ENCODE results near the gene LRFN4.

LRFN4 gene

DNA sequence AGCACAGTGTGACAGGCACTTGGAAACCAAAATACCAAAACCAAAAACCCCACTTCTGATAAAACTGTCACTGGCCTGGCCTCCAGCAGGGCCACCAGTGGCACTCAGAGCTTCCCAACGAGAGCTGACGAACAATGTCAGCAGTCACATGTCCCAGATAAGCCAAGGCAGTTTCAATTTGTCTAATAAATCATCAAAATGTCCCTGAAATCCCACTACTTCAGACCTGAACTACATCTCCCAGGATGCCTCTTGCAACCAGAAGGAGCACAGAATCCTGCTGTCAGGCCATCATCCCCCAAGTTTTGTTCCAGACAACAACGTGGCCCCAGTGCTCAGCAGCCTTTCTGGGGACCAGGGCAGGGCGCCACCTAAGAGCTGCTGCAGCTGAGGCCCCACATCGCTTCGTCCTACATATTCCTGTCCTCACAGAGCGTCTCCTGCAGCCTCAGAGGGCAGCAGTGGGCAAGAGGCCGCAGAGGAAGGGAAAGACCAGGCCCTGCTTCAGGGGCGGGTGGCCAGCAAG, 25.1 kb downstream of the LRFN4 start:
- Histone ChIP-seq H3K9me2 (replicated peaks; ENCODE audit: insufficient read depth, low read length) (no peaks in the 10 kb centered on the region), H3K27ac (ENCODE audit: low read depth, low read length) (no peak overlapping the region), H3K9ac (ENCODE audit: low read length) (no peak overlapping the region), H3K4me2 (ENCODE audit: low read depth, low read length, poor library complexity, severe bottlenecking) (no peak overlapping the region), H2AFZ (ENCODE audit: low read depth, low read length, severe bottlenecking) (no peak overlapping the region), H3K36me3 (ENCODE audit: low read length) (no peaks in the 10 kb centered on the region), H3K9me3 (ENCODE audit: insufficient read depth, low read length) (no peaks in the 10 kb centered on the region), H3K79me2 (ENCODE audit: insufficient read depth, low read length) (no peaks in the 10 kb centered on the region), H4K20me1 (ENCODE audit: low read depth, low read length) (no peaks in the 10 kb centered on the region), H3F3A (ENCODE audit: insufficient read depth) (no peaks in the 10 kb centered on the region), H3K4me3 (ENCODE audit: insufficient read depth, low read length, poor library complexity, severe bottlenecking) (no peak overlapping the region), H3K27me3 (ENCODE audit: low read length) (no peaks in the 10 kb centered on the region)
- no peak for TF ChIP-seq EZH2phosphoT487 (conservative IDR thresholded peaks at IDR 0.05; ENCODE audit: low read length)
- TF ChIP-seq, protein P1, sequence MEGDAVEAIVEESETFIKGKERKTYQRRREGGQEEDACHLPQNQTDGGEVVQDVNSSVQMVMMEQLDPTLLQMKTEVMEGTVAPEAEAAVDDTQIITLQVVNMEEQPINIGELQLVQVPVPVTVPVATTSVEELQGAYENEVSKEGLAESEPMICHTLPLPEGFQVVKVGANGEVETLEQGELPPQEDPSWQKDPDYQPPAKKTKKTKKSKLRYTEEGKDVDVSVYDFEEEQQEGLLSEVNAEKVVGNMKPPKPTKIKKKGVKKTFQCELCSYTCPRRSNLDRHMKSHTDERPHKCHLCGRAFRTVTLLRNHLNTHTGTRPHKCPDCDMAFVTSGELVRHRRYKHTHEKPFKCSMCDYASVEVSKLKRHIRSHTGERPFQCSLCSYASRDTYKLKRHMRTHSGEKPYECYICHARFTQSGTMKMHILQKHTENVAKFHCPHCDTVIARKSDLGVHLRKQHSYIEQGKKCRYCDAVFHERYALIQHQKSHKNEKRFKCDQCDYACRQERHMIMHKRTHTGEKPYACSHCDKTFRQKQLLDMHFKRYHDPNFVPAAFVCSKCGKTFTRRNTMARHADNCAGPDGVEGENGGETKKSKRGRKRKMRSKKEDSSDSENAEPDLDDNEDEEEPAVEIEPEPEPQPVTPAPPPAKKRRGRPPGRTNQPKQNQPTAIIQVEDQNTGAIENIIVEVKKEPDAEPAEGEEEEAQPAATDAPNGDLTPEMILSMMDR (IDR thresholded peaks at IDR 0.05; ENCODE audit: insufficient read depth, low read length, poor library complexity, severe bottlenecking), result no peak

DNA sequence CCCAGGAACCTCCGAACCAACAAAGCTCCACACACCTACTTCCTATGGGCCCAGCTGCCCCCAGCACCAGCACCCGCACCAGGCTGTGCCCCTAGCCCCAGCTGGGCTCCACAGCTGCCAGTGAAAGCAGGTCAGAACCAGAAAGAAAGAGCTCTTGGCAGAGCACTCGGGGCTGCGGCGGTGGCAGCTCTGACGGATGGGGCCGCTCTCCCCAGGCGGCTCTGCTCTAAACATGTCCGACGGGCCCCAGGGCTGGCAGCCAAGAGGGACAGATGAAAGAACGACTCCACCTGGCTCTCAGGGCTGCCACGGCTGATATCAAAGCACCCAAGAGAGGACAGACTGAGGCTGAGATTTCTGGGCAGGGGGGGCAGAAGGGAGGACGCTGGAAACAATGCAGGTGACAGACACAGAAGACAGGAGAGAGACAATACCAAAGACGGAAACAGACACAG, 25.7 kb downstream of the LRFN4 start:
- no peak overlapping the region for H3K4me2 ChIP-seq (ENCODE audit: low read depth, low read length, poor library complexity, severe bottlenecking)
- H3K9me2 ChIP-seq (replicated peaks; ENCODE audit: insufficient read depth, low read length), result no peaks in the 10 kb centered on the region
- H3K36me3 ChIP-seq (ENCODE audit: low read length), result no peaks in the 10 kb centered on the region
- no peaks in the 10 kb centered on the region for H3K9me3 ChIP-seq (ENCODE audit: insufficient read depth, low read length)
- no peaks in the 10 kb centered on the region for H3K79me2 ChIP-seq (ENCODE audit: insufficient read depth, low read length)
- no peak overlapping the region for H3K27ac ChIP-seq (ENCODE audit: low read depth, low read length)
- H3K9ac ChIP-seq (ENCODE audit: low read length), result no peak overlapping the region
- no peaks in the 10 kb centered on the region for H4K20me1 ChIP-seq (ENCODE audit: low read depth, low read length)
- no peak for TF ChIP-seq EZH2phosphoT487 (conservative IDR thresholded peaks at IDR 0.05; ENCODE audit: low read length)
- TF ChIP-seq, protein P1 (IDR thresholded peaks at IDR 0.05; ENCODE audit: insufficient read depth, low read length, poor library complexity, severe bottlenecking), result no peak
- H3K4me3 ChIP-seq (ENCODE audit: insufficient read depth, low read length, poor library complexity, severe bottlenecking), result no peak overlapping the region
- H3F3A ChIP-seq (ENCODE audit: insufficient read depth), result no peaks in the 10 kb centered on the region
- no peak overlapping the region for H2AFZ ChIP-seq (ENCODE audit: low read depth, low read length, severe bottlenecking)
- H3K27me3 ChIP-seq (ENCODE audit: low read length), result no peaks in the 10 kb centered on the region

DNA sequence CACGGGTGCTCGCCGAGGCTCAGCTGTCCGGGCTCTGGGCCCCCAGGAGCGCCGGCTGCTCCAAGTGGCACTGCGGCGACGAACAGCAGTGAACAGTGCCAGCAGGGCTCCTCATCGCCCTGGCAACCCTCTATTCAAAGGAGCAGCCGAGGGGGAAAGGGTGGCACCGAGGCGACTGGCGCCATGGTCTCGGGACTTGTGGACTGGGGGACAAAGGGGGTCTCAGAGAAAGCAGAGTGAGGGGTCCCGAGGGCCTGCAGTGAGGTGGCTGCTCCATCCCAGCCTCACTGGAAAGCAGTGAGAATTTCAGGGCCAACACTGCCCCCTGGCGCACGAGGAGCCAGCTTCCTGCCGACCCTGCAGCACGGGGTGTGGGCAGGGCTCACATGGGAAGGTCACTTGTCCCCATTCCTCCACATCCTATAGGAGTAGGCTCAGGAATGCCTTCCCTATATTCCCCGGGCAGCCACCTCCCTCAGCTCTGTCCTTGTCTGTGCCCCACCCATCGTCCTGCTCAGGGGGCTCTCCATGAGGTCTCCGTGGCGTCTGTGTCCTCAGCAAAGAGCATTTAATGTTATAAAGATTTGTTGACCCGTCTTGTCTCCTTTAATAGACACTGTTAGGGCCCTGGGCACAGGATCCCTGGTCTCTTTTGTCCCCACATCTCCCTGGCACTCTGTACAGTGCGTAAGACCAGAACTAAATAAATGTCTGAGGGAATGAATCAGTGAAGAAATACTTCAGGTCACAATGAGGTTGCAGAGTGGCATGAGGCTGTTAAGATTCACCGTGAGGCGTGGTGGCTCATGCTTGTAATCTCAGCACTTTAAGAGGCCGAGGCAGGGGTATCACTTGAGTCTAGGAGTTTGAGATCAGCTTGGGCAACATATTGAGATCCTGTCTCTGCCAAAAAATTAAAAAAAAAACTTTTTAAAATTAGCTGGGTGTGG, 26.4 kb downstream of the LRFN4 start:
- Histone ChIP-seq H2AFZ (ENCODE audit: low read depth, low read length, severe bottlenecking) (peak overlapping the region; percentile 69), H3K9me3 (ENCODE audit: insufficient read depth, low read length) (no peaks in the 10 kb centered on the region), H4K20me1 (ENCODE audit: low read depth, low read length) (no peaks in the 10 kb centered on the region), H3F3A (ENCODE audit: insufficient read depth) (no peaks in the 10 kb centered on the region), H3K9ac (ENCODE audit: low read length) (no peak overlapping the region), H3K36me3 (ENCODE audit: low read length) (no peaks in the 10 kb centered on the region), H3K9me2 (replicated peaks; ENCODE audit: insufficient read depth, low read length) (no peaks in the 10 kb centered on the region), H3K4me2 (ENCODE audit: low read depth, low read length, poor library complexity, severe bottlenecking) (no peak overlapping the region), H3K27ac (ENCODE audit: low read depth, low read length) (no peak overlapping the region), H3K27me3 (ENCODE audit: low read length) (no peaks in the 10 kb centered on the region), H3K4me3 (ENCODE audit: insufficient read depth, low read length, poor library complexity, severe bottlenecking) (no peak overlapping the region), H3K79me2 (ENCODE audit: insufficient read depth, low read length) (no peaks in the 10 kb centered on the region)
- no peak for TF ChIP-seq EZH2phosphoT487 (conservative IDR thresholded peaks at IDR 0.05; ENCODE audit: low read length)
- TF ChIP-seq, protein P1 (IDR thresholded peaks at IDR 0.05; ENCODE audit: insufficient read depth, low read length, poor library complexity, severe bottlenecking), result peak; percentile 70
